Measurements from ENCODE around the gene PLN.

The PLN gene

DNA sequence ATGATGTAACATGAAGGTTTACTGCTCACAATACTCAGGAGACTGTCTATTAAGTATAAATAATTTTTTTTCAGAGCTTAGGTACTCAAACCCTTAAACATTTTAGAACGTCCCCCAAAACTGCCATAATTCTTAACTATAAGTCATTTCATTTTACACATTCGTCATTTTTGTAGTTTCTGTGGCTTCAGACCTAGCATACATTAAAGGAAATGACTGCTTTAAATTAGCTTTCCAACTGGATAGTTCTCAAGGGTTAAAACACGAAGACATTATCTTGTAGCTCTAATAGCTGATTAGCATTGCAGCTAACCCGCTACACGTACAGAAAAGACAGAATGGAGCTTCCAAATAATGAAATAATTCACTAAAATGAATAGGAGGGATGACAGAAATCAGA is 24.9 kb upstream of the PLN start:
- TF ChIP-seq CTCF (IDR thresholded peaks at IDR 0.05; ENCODE audit: borderline replicate concordance, insufficient read depth, low read depth, low read length) = no peak
- no peak overlapping the region for H3K4me3 ChIP-seq (ENCODE audit: low read depth, low read length)

DNA sequence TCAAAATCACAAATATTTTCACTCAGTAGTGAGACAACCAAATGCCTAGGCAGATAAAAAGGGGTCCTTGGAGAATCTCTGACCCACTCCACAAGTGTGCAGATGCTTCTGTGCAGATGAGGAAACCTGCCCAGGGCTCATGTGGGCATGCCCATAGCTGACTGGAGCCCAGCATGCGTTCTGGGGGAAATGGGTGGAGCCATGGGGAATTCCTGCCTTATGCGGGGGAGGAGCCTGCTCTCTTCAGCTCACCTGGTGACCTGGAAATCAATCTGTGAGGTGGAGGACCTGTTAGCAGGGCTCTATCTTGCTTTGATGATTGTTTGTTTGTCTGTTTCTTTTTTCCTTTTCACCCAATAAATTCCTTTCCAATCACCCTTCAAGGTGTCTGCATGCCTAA is 23.4 kb upstream of the PLN start:
- TF ChIP-seq CTCF (IDR thresholded peaks at IDR 0.05; ENCODE audit: borderline replicate concordance, insufficient read depth, low read depth, low read length) = no peak
- no peak overlapping the region for H3K4me3 ChIP-seq (ENCODE audit: low read depth, low read length)

DNA sequence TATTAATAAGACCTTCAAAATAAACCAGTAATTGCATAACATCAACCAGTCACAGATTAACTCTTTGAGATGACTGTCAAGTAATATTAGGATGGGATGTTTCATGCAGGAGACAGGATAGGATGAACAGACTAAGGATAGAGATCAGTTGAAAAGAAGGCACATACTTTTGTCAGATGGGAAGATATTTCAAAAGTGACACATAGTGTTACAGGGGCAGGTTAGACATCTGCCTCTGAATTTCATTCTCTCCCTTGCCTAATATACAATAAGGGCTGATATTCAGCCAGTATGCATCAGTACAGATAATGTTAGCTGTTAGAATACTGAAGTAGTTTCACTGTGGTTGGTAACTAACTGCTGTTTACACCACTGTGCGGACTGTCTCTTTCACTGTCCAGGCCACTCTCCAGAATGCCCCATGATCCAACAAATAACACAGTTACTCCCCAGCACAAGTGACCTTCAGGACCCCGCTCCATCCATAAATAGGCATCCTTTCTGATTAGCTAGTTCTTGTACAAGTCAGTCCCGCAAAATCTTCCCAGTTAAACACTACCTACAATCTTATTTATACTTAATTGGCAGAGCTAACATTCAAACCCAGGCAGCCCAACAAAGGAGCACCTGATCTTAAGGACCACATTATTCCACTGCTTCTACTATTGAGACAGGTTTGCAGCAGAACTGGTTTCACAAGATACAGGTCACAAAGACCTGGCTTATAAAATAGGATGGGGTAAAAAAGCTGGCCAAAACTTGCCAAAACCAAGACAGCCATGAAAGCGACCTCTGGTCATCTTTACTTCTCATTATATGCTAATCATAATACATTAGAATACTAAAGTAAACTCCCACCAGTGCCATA is 21.9 kb upstream of the PLN start:
- TF ChIP-seq CTCF (IDR thresholded peaks at IDR 0.05; ENCODE audit: borderline replicate concordance, insufficient read depth, low read depth, low read length) = no peak
- H3K4me3 ChIP-seq (ENCODE audit: low read depth, low read length) = no peak overlapping the region

DNA sequence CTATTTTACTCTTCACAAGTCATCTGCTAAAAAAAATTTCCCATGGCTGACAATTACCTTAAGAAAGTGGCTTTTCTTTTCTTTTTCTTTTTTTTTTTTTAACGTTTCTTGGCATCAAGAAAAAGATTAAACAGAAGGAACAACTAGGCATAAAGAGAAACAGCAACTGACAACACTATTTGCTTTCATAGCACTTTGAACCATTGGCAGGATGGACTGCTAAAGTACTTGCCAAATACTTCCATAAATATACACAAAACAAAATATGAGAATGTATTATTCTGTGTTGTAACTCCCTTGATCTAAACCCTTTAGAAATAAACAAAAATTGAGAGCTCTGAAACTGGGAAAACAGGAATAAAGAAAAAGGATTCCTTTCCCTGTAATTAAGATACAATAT is 20.0 kb upstream of the PLN start:
- H3K4me3 ChIP-seq (ENCODE audit: low read depth, low read length) = no peak overlapping the region
- TF ChIP-seq CTCF (IDR thresholded peaks at IDR 0.05; ENCODE audit: borderline replicate concordance, insufficient read depth, low read depth, low read length) = no peak

DNA sequence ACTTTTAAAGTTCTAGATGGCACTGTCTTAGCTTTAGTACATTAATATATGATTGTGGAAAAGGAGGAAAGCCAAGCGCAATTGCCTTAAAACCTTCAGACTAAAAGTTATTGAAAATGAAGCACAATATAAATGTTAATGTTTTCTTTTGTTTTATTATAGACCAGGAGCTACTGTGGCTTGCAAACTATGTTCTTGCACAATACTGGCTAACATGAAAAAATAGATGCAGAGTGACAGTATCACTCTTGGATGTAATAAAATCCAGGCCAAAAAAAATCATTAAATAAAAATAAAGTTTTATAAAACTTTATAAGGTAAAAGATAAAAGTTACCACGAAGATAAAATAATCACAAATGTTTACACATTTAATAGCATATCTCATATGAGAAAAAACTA is 18.3 kb upstream of the PLN start:
- TF ChIP-seq CTCF (IDR thresholded peaks at IDR 0.05; ENCODE audit: borderline replicate concordance, insufficient read depth, low read depth, low read length) = no peak
- H3K4me3 ChIP-seq (ENCODE audit: low read depth, low read length) = no peak overlapping the region

DNA sequence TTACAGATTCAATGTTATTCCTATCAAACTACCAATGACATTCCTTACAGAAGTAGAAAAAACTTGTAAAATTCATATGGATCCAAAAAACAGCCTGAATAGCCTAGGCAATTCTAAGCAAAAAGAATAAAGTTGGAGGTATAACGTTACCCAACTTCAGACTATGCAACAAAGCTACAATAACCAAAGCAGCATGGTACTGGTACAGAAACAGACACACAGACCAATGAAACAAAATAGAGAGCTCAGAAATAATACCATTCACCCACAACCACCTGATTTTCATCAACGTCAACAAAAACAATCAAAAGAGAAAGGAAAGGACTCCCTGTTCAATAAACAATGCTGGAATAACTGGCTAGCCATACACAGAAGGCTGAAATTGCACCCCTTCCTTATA is 17.2 kb upstream of the PLN start:
- no peak overlapping the region for H3K4me3 ChIP-seq (ENCODE audit: low read depth, low read length)
- no peak for TF ChIP-seq CTCF (IDR thresholded peaks at IDR 0.05; ENCODE audit: borderline replicate concordance, insufficient read depth, low read depth, low read length)

DNA sequence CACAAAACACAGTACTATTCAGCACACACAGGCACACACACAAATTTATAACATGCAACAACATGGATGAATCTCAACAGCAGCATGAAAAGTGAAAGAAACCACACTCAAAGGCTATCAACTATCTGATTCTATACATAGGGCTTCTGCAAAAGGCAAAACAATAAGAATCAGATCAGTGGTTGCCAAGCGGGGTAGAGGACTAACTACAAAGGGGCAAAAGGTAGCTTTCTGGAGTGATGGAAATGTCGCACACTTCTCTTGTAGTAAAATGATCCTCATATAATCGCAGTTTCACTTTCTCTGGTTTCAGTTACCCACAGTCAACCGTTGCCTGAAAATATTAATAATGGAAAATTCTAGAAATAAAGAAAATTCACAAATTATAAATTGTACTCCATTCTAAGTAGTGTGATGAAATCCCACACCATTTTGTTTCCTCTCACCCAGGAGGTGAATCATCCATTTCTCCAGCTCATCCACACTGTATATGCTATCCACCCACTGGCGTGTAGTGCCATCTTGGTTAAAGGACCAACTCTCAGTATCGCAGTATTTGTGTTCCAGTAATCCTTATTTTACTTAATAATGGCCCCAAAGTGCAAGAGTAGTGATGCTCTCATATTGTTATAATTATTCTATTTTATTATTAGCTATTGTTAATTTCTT is 12.8 kb upstream of the PLN start:
- TF ChIP-seq CTCF (IDR thresholded peaks at IDR 0.05; ENCODE audit: borderline replicate concordance, insufficient read depth, low read depth, low read length) = no peak

More for the DNA sequence above, 12.8 kb upstream of the PLN start:
- H3K4me3 ChIP-seq (ENCODE audit: low read depth, low read length) = no peak overlapping the region
